Lower lobe of right lung (tissue), 2 donors: ENCODE measurements around the gene ADAM23. TPM values are rescaled to one million over a fixed set of nuclear protein-coding genes. Genes with fewer than 3 reads are reported as not detected.
"Not testable (repeated sequence)": the region's sequence is repeated elsewhere in the genome, so short reads cannot be mapped to it uniquely, and the experiment has no call there.

Experiments
- ATAC-seq, 2 donors: fragments of 200-7000 bp; cut with Tn5 transposase; one replicate each; pipeline ENCODE4 v1.9.1; 2020 to 2022; ENCODE audit warnings: mild to moderate bottlenecking in 2 of 2, moderate library complexity in 2 of 2
- DNase-seq: peaks from one replicate; pipeline ENCODE4 v3.0.0-alpha.2; 2020
- H3K27ac ChIP-seq: fragments of 200-600 bp; one replicate; pipeline ENCODE4 v1.8.0; 2022
- H3K27me3 ChIP-seq: fragments of 200-600 bp; one replicate; pipeline ENCODE4 v1.8.0; 2022; ENCODE audit warnings: low read depth
- H3K36me3 ChIP-seq: fragments of 200-600 bp; one replicate; pipeline ENCODE4 v1.8.0; 2022; ENCODE audit warnings: mild to moderate bottlenecking
- H3K4me1 ChIP-seq: fragments of 200-600 bp; one replicate; pipeline ENCODE4 v1.8.0; 2022
- H3K4me3 ChIP-seq: fragments of 200-600 bp; one replicate; pipeline ENCODE4 v1.8.0; 2022; ENCODE audit warnings: mild to moderate bottlenecking
- H3K9me3 ChIP-seq: fragments of 200-600 bp; one replicate; pipeline ENCODE4 v1.8.0; 2022
- intact Hi-C: fragments of 100-400 bp; cut with DNase I; formaldehyde crosslinking; loops from one replicate; pipeline ENCODE4 v1.11.0; 2022
- long read RNA-seq: library from polyadenylated mRNA; unstranded; transcript quantifications from one replicate; pipeline ENCODE4 v2.0.0, GENCODE V29; 2021
- total RNA-seq: library from RNA; stranded (reverse); fragmentation: NEBNext Ultra II Directional; extraction: Animal tissue kit (Norgen Biotek cat#: 25700); gene quantifications from one replicate; pipeline ENCODE4 v1.2.1, GENCODE V29; 2021
- TF ChIP-seq, protein P1 (sequence below): fragments of 200-600 bp; IDR thresholded peaks from one replicate; pipeline ENCODE4 v1.8.0; 2022; ENCODE audit warnings: antibody characterized with exemption, mild to moderate bottlenecking
- donor health status: DM: no; HTN: yes; CAD: no; lungs with severe emphysema.

ADAM23 gene, protein sequence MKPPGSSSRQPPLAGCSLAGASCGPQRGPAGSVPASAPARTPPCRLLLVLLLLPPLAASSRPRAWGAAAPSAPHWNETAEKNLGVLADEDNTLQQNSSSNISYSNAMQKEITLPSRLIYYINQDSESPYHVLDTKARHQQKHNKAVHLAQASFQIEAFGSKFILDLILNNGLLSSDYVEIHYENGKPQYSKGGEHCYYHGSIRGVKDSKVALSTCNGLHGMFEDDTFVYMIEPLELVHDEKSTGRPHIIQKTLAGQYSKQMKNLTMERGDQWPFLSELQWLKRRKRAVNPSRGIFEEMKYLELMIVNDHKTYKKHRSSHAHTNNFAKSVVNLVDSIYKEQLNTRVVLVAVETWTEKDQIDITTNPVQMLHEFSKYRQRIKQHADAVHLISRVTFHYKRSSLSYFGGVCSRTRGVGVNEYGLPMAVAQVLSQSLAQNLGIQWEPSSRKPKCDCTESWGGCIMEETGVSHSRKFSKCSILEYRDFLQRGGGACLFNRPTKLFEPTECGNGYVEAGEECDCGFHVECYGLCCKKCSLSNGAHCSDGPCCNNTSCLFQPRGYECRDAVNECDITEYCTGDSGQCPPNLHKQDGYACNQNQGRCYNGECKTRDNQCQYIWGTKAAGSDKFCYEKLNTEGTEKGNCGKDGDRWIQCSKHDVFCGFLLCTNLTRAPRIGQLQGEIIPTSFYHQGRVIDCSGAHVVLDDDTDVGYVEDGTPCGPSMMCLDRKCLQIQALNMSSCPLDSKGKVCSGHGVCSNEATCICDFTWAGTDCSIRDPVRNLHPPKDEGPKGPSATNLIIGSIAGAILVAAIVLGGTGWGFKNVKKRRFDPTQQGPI
- 2.5 TPM for total RNA-seq
- long read RNA-seq, partial matches to known transcripts: 0 of 3 reads
- long read RNA-seq, other reads (novel, unspliced or antisense): 3 of 3 reads

DNA sequence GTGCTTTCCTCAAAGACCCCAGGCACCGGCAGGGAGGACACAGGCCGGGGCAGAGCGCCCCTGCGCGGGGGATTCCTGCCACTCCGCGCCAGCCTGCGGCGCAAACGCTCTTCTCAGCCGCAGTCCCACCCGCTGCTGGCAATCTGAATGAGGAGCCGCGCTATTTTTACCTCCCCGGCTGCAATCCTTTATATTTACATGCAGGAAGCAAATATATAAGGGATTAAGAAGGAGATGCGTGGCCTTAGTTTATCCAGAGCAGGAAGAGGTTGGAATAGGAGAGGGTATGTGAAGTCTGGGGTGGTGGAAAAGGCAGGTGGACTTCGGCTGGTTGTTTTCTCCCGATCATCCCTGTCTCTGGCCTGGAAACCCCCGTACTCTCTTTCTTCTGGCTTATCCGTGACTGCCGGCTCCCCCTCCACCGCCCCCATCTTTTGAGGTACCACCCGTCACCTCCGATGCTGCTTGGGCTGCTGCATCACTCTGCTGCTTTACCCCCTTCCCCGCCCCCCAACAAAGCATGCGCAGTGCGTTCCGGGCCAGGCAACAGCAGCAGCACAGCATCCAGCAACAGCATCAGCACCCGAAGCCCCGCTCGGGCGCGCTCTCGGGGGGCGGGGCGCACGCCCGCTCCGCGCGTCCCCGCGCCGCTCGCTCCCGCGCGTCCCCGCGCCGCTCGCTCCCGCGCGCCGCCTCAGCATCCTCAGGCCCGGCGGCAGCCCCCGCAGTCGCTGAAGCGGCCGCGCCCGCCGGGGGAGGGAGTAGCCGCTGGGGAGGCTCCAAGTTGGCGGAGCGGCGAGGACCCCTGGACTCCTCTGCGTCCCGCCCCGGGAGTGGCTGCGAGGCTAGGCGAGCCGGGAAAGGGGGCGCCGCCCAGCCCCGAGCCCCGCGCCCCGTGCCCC is at the start of gene ADAM23:
Gene ADAM23 (plus strand): TSS at position 700 of the 902 bp plus-strand sequence. CDS start 335 bp downstream, outside the sequence.
- TF ChIP-seq, protein P1, sequence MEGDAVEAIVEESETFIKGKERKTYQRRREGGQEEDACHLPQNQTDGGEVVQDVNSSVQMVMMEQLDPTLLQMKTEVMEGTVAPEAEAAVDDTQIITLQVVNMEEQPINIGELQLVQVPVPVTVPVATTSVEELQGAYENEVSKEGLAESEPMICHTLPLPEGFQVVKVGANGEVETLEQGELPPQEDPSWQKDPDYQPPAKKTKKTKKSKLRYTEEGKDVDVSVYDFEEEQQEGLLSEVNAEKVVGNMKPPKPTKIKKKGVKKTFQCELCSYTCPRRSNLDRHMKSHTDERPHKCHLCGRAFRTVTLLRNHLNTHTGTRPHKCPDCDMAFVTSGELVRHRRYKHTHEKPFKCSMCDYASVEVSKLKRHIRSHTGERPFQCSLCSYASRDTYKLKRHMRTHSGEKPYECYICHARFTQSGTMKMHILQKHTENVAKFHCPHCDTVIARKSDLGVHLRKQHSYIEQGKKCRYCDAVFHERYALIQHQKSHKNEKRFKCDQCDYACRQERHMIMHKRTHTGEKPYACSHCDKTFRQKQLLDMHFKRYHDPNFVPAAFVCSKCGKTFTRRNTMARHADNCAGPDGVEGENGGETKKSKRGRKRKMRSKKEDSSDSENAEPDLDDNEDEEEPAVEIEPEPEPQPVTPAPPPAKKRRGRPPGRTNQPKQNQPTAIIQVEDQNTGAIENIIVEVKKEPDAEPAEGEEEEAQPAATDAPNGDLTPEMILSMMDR: no peak
- no peak within 1 kb of the TSS for H3K27ac ChIP-seq
- no peaks in the 10 kb centered on the region for H3K9me3 ChIP-seq
- peak within 1 kb of the TSS; percentile 41 for H3K4me3 ChIP-seq
- intact Hi-C loops: no loop called here
- H3K27me3 ChIP-seq: peaks cover 56% of the 10 kb centered on the region
- DNase-seq: no peak
- no peaks in the 10 kb centered on the region for H3K36me3 ChIP-seq
- peaks cover 13% of the 10 kb centered on the region for H3K4me1 ChIP-seq
- ATAC-seq: peak in 1 of 2 donors; percentile 45

DNA sequence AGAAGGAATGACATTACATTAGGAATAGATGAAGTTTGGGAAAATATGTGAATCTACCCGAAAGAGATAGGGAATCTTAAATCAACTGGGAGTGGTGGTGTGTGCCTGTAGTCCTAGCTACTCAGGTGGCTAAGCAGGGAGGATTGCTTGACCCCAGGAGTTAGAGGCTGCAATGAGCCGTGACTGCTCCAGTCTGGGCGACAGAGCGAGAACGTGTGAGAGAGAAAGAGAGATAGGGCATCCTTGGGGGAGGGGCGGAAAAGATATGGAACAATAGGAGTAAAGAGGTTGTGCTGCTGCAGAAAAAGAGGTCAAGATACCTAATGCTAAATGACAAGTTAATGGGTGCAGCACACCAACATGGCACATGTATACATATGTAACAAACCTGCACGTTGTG is 47.1 kb upstream of the ADAM23 start:
- Histone ChIP-seq H3K4me1 (no peaks in the 10 kb centered on the region), H3K36me3 (no peaks in the 10 kb centered on the region), H3K27me3 (no peaks in the 10 kb centered on the region), H3K9me3 (peaks cover 4% of the 10 kb centered on the region), H3K27ac (no peak overlapping the region), H3K4me3 (no peak overlapping the region)
- ATAC-seq: no peak
- DNase-seq: no peak
- intact Hi-C loops: no loop called here
- TF ChIP-seq, protein P1: no peak

DNA sequence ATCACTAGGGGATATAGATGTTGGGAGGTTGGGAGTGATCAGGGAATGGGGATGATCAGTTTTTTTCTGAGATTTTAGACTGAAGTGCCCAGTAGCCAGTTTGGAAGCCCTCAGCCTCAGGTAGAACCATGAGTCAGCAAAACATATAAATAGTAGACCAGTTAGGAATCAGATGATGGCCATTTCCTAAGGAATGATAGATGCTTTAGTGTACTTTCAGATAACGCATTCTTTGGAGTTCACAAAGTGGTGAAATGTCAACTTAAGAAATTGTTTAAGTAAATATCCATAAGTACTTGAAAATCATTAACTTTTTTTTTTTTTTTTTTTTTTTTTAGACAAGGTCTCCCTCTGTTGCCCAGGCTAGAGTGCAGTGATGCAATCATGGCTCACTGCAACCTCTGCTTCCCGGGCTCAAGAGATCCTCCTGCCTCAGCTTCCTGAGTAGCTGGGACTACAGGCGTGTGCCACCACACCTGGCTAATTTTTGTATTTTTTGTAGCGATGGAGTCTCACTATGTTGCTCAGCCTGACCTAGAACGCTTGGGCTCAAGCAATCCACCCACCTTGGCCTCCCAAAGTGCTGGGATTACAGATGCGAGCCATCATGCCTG is 40.3 kb upstream of the ADAM23 start:
- H3K36me3 ChIP-seq, H3K9me3 ChIP-seq, H3K4me3 ChIP-seq, H3K4me1 ChIP-seq, intact Hi-C loops, DNase-seq, H3K27ac ChIP-seq, ATAC-seq, H3K27me3 ChIP-seq: not testable (repeated sequence)

DNA sequence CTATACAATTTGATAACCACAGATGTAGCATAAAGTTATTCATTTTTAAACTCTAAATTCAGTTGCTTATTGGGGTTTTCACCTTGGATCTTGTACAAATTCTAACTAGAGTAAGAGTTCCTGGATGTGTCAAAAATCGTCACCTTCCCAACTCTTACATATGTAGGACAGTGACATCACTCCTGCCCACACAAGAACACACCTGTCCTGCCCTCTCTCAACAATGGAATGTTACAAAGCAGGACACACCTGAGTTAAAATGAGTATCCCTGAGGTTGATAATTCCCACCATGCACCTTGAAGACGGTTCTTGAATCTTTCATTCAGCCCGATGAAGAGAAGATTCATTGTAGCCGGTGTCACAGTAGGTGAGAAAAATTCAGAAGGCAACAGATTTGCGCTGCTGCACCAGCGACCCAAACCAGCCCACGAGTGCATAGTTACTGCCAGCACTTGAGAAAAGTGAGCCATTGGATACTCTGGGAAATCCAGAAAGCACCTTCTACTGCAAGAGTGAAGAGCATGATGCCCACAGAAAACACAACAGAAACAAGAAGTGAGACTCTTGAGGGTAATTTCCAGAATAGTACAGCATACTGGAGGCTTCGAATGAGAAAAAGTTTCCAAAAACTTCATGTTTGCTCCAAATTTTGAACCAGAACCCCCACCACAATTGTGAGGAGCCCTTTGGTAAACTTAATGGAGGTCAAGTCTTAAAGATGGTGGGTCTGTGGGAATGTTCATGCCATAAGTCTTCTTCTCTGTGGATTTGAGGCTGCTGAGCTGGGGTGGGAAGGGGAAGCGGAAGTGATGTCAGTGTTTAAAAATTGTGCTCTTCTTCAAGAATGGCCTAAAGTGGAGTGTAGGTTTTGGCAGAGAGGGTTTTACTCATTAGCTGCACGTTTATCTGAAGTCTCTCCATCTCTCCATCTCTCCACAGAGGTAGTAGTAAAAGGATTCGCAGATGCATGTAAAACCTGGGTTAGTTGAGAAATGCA is 34.7 kb upstream of the ADAM23 start:
- ATAC-seq (no peak), DNase-seq (no peak)
- TF ChIP-seq, protein P1: no peak
- no peaks in the 10 kb centered on the region for H3K9me3 ChIP-seq
- H3K27ac ChIP-seq: no peak overlapping the region
- no peak overlapping the region for H3K4me3 ChIP-seq
- H3K36me3 ChIP-seq: no peaks in the 10 kb centered on the region
- H3K4me1 ChIP-seq: no peaks in the 10 kb centered on the region
- H3K27me3 ChIP-seq: no peaks in the 10 kb centered on the region
- intact Hi-C loops: no loop called here

DNA sequence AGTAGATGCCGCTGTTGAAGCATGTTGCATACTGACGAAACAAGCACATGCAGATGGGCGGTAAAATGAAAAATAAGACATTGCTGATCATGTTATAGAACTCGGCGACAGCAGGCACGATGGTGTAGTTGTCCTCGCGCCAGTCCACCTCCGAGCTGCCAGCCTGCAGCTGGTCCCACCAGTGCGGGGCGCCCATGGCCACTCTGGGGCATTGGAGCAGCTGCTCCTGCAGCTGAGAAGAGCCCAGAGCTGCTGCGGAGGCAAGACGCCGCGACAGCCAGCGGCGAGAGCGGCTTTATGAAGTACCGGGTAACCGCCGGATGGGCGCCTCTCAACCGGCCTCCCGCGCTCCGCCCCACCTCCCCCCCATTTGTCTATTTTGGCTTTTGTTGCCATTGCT is 32.6 kb upstream of the ADAM23 start:
- intact Hi-C loops: no loop called here
- Histone ChIP-seq H3K27ac (no peak overlapping the region), H3K27me3 (no peaks in the 10 kb centered on the region), H3K4me1 (no peaks in the 10 kb centered on the region), H3K4me3 (no peak overlapping the region), H3K36me3 (no peaks in the 10 kb centered on the region), H3K9me3 (no peaks in the 10 kb centered on the region)
- TF ChIP-seq, protein P1: no peak
- no peak for ATAC-seq
- DNase-seq: no peak
